Measurements from ENCODE around the gene RANBP3.

RANBP3 gene

DNA sequence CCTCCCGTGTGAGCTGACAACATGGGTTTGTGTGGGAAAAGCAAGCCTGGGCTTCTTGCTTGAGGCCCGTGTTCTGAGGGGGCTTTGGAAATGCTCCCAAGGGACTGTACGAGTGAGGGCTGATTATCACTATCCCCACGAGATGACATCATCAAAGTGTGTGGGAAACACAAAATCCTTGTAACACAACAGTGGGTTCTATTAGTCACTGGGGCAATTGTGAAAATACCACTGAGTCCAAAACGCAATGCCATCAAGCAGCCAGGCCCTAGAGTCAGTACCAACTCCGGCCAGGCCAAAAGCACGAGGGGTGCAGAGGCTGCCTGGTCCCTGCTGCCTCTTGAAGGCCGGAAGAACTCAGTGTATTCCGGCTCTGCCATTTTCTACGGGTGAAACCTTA is 34.3 kb downstream of the RANBP3 start:
- no peak for DNase-seq

DNA sequence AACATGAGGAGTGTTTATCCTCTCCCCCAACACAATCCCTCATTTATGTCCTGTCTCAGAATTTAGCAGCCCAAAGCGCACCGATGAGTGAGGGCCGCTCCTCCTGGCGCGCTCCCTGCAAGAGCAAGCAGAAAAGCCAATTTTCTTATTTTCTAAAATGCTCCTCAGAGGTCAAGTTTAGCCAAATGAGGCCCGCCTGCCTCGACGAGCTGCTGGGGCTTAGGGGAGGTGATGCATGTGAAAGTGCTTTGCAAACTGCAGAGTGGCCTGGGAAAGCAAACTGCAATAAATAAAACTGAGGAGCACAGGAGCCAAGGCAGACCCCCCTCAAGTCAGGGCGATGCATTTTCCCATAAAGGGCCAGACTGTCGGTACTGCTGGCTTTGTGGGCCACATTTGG is 34.9 kb downstream of the RANBP3 start:
- no peak for DNase-seq

DNA sequence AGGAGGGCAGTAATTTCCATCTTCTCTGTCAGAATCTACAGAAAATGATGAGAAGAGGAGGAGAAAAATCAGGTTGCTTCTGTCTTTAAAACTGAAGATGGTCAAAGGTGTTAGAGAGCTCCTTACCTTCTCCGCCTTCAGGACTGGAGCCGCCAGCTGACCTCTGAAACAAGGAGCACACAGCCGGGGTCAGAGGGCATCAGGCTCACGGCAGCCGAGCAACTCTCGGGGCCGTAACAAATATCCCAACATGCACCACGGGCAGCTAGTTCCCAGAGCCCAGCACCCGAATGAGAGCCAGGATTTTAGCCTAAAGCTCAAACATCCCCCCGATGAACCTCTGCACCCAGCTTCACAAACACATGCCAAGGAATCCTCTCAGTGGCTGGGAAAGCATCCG is 36.3 kb downstream of the RANBP3 start:
- no peak for DNase-seq

DNA sequence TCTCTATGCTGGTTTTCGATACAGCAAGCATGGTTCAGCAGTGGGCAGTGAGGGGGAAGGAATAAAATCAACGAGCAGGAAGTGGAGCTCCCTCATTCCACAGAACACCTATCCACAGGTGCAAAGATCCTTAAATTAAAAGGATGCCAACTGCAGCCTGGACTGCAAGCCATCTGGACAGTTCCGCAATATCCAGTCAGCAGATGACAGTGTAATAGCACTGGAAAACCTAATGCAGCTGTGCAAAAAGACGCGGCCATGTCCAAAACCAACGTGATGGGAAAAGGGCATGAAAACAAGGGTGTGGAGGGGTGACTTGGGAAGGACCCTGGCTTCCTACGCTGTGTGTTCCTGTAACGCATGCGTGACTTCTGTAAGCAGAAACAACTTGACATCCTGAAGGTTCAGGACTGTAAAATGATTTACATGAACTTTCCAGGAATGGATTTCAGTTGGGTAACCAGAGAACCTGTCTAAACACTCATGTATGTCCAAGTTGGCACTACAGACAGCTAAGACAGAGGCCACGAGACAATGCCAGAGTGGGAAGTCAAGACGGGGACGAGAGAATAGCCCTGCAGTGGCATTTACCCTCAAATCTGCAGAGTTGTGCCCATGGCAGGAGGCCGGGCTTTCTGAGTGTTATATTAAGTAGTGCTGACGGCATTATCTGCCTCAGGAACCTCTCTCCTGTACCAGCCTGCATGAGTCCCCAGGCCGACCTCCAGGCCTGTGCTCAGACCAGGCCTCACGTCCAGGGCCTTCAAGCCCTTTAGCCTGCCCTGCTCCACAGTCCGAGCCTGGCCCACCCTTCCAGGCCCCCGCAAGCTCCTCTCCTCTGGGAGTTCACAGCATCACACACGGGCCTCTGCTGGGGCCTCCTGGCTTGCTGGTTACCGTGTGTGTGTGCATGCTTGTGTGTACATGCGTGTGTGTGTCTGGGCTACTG is 37.4 kb downstream of the RANBP3 start:
- no peak for DNase-seq

DNA sequence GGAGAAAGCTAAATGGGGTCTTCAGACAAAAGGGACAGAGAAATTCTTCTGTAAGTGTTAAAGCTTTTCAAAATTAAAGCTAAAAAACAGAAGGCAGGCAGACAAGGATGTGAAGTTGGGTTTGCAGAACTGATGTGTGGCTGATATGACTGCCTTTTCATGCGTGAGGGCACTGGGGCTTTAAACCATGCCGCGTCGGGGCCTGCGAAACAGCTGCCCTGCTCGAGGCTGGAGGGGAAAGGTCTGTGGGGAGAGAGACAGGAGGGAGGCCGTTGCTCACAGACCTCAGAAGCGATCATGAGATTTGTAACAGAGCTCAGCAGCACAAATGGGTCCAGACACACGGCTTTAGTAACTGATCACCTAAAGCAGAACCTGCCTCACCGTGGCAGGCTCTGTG is 40.4 kb downstream of the RANBP3 start:
- DNase-seq: no peak

DNA sequence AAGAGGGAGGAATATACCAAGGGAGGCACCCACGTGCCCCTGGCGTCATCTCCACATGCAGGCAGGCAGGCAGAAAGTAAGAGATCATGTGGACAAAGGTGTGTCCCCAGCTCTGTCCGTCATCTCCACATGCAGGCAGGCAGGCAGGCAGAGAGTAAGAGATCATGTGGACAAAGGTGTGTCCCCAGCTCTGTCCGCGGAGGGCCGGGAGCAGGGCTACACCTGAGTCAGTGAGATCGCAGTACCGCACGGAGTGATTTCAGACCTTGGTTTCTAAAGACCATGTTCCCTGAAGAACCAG is 41.7 kb downstream of the RANBP3 start:
- DNase-seq: no peak

DNA sequence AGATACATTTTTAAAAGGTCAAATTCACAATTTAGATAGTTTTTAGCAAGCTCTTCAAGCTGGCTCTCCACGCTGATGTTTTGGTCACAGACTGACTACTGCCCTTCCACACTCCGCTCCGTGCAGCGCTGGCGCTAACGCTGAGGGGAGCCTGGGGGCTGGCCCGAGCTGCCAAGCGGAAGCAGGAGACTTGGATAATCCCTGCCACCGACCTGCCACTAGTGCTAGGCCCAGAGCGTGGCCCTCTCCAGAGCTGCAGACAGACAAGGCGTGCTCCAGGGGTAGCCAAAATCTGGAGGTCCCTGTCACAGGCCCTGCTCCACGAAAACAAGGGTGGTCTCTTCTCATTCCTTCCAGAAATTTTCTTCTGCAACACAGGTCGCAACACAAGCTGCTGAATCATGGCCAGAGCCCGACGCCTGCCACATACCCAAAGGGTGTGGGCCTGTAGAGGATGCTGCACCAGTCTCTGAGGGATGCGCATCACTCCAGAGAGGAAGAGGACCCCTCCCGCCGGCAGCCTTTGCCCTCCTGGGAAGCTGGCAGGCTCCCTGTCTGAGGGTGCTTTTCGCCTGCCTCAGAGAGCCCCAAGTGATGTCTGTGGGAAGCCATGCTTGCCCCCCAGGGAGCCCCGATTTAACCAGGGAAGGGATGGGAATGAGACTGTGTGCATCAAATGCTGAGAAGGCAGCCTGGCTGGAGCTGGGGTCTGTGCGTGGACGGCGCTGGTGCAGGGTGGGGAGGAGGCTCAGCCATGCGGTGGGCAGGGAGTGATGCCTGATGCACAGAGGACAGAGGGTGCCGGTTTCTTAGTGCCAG is 42.3 kb downstream of the RANBP3 start:
- DNase-seq: no peak

DNA sequence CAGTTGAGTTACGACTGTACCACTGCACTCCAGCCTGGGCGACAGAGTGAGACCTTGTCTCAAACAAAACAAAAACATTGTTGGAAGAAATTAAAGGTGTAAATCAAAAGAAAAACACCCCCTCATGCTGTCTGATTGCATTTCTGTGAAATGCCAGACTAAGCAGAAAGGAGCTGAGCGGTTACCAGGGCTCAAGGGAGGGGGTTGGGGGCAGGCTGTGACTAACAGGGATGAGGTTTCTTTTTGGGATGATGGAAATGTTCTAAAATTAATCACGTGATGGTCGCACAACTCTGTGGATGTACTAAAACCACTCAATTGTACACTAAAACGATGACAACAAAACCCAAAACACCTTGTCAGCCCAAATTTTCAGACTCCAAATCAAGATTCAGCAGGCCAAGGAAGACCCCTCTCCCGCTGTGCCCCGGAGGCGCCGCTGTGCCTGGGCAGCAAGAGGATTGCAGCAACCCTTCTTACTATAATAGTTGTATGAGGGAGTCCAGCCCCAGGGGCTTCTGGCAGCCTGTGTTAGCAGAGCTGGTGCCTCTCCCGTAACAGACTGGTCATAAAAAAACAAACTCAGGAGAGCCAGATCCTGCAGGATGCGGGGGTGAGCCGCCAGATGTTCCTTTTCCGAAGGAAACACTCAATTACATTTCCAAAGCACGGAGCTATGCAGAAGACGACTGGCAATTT is 43.0 kb downstream of the RANBP3 start:
- no peak for DNase-seq

DNA sequence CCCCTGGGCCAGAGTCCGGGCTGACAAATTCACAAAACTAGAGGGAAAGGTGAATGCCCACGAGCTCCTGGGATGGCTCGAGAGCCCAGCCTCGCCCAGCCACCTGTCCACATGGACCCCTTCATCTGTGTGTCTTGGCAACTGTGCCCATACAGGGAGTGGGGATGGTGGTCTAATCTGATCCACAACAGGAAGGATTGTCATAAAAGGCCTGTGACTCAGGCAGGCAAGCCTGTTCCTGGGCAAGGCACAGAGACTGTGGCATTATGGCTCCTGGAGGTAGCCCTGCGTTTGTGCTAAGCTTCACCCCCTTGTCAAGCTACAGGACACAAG is 43.9 kb downstream of the RANBP3 start:
- no peak for DNase-seq

DNA sequence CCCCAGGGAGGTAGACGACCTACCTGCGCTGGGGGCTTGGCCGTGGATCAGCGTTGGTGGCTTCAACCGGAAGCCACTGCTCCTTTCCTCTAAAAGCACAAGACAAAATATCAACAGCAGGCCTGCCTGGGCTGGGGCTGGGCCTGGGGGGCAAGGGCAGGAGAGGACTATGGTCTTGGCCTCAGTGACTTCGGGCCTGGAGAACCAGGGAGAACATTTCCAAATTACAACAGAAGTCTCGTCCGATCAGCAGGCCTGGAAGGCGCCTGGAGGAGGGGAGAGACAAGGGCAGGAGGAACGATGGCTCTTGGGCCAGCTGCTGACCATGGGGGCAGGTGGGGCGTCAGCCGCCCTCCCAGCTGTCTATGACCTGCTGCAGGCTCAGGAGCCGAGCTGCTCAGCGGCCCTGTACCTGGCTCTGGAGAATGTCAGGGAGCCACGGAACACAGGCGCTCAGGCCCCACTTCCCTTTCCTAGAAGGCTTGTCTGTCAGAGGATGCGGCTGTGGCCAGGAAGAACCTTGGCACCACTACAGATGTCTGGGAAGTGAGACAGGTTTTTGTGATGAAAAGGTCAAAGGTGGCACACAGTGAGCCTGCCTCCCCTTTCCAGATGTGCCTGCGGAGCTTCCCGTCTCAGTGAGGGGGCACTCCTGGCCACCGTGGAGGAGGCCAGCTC is 44.4 kb downstream of the RANBP3 start:
- no peak for DNase-seq

DNA sequence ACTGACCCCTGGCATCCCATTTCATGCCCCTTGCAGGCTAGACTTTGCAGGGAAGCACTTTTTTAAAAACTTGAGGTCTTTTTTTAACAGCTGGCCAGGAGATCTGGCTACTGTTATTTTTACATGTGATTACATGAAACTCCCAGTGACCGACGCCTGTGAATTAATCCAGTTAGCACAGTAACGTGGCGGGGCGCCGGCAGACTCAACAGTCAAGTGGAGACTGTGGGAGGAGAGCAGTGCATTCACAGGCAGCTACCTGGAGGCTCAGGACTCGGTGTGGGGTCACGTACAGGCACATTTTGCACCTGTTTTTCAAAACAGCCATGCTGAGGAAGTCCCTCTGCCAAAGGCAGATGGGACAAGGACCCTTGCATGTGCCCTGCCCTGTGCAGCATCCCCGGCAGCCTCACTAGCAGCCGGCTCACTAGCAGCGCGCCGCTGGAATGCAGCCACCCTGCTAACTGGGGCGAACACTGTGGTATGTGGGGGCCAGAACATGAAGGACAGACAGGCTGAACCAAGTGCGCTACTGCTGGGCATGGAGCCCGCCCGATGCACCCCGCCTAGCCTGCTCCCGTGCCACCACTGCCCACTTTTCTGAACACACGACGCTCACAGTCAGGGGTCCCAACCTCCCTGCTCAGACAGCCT is 45.2 kb downstream of the RANBP3 start:
- DNase-seq: no peak

DNA sequence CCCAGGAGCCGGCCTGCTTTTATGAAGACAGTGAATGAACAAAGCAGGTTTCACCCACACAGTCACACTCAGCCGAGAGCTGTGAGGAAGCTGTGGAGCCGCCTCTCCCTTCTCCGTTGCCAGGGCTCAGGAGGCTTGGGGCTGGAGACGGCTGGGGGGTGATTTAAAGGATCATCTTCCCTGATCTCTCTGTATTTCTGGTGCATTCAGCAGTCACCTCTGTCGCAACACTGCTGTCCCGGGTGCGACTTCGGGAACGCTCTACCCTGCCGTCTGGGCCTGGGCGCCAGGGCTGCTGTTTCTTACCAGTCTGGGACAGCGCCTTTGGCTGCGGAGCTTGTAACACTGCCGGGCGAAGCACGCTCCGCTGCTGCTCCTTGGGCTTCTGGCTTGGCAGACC is 45.8 kb downstream of the RANBP3 start:
- no peak for DNase-seq

DNA sequence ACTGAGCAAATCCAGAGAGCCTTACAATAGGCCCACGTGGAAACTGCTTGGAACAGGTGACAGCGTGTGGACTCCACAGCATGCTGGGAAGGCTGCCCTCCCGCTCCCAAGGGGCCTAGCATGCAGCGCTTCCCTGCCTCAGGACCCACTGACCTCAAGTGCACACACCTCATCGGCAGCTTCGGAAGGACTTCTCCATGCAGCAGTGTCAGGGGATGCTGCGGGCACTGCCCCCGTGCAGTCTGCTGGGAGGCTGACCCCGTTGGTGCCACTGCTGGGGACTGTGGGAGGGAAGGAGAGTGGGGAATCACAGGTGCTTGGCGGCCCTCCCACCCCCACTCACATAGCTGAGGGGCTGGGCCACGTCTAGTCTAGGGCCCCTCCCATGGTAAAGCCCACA is 46.7 kb downstream of the RANBP3 start:
- no peak for DNase-seq

DNA sequence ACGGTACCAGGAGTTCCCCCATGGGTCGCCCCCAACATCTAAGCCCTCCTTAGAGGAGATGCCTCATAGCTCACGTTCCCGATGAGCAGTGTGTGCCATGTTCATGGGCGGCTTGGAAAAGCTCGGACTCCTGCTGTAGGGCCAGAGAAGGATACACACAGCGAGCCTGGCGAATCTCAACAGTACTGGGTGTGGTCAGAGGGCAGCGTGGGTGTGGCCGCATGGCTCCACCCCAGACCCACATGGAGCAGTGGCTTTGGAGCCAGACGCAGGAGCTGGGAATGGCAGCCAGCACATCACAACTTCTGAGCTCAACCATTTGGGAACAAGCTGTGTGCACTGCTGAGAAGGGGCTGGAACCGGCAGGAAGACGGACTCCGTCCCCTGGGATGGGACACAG is 48.3 kb downstream of the RANBP3 start:
- no peak for DNase-seq

DNA sequence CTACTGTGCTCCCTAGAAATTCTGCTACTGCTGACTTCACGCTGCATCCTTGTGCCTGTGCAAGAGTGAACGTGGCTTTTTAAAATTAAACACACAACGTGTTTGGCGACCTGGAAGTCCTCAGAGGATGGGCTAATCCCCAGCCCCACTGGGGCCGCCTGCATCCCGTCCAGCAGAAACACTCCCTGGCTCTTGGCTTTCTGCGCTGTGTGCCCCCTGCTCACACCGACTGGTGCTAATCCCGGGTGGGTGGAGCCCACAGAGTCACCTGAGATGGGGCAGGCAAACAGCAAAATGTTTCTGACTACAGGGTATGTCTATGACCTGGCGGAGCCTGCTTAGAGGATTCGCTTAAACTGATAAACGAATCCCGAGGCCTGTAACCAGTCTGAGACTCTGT is 48.8 kb downstream of the RANBP3 start:
- no peak for DNase-seq

DNA sequence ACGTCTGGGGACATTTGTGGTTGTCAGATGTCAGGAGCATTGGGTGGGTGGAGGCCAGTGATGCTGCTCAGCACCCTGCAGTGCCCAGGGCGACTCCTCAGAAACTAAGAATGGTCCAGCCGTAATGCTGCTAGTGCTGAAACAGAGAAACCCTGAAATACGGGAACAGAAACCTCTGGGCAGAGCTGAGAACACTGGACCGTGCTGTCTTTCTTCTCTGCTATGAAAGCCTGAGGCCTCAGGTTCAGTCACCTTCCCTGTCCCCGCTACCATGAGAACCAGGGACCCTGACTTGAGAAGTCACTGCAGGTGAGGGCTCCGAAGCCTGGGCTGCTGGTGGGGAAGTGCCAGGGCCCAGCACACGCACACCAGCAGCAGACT is 50.5 kb downstream of the RANBP3 start:
- DNase-seq: no peak

DNA sequence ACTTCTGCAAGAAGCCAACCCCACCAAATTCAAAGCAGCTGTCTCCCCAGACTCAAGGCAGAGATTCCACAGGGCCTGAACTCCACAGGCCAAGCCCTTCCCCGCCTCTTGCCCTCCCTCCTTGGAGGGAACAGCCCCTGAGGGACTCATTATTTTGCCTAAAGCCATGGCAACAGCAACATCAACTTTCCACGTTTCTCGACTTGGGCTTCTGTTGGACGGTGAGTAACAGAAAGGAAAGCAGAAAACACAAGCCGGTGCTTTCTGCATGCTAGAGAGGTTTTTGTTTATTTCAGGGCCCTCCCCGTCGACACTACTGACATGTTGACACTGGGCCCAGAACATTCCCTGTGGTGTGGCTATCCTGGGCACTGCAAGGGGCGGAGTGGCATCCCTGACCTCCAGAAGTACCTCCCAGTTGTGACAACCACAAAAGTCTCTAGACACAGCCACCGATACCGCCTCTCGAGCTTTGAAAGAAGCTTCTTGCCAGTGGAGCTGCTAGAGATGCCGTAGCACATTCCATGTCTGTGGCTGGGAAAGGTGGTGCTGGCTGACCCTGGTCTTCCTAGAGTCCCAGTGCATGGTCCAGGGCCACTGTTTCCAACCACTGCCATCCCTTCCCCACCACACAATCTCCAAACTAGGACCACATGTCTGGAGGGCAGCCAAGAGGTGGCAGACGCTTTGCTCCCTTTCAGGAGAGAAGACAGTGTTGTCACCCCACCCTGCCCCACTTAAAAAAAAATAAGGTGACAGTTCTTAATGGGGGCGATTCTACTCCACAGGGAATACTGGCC is 51.1 kb downstream of the RANBP3 start:
- DNase-seq: no peak

DNA sequence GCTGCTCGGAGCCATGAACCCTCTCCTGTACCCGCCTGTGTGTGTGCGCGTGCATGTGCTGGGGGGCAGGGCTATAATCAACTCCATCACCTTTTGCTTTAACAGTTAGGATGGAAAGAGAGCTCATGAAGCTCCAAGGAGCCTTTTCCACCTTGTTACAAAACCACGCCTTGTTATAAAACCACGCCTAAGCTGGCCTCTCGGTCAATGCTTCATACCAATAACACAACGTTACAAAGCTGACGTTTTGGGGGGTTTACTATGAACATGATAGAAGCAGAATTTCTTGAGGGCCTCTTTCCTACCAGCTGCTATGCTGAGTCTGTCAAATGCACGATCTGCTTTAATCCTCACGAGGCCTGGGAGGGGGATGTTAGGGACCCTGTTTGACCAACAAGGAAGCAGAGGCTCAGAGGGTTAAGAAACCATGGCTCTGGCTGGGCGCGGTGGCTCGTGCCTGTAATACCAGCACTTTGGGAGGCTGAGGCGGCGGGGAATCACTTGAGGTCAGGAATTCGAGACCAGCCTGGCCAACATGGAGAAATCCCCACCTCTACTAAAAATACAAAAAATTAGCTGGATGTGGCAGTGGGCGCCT is 52.0 kb downstream of the RANBP3 start:
- no peak for DNase-seq

DNA sequence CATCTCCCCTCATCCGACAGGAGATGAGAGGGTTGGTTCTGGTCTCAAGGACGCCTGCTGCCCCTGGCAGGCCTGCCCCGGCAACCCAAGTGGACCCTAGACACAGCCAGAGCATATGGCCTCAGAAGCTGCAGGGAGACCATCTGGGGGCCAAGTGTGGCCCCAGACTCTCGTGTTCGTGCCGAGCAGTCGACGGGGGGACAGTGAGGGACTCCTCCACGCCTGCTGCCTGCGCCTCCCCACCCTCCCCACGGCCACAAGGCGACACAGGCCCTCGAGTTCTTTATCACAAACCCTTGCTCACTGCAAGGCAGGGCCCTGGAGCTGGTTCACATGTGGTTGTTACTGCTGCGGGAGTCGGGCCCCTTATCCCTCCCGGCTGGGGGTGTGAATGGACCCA is 54.6 kb downstream of the RANBP3 start:
- DNase-seq: no peak

DNA sequence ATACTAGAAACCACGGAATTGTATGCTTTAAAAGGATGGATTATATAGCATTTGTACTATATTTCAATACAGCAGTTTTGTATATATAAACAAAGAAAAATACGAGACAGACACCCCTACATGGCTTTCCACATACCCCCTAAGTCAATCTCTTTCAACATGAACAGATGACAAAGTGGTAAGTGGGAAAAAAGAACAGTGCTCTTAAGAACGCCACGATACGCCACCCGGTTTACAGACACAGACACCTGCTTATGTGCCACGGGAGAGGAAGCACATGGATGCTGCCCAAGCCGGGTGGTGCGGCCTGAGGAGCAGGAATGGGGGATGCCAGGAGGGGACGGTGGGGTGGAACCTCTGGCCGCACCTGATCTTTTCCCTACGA is 55.8 kb downstream of the RANBP3 start:
- DNase-seq: no peak

DNA sequence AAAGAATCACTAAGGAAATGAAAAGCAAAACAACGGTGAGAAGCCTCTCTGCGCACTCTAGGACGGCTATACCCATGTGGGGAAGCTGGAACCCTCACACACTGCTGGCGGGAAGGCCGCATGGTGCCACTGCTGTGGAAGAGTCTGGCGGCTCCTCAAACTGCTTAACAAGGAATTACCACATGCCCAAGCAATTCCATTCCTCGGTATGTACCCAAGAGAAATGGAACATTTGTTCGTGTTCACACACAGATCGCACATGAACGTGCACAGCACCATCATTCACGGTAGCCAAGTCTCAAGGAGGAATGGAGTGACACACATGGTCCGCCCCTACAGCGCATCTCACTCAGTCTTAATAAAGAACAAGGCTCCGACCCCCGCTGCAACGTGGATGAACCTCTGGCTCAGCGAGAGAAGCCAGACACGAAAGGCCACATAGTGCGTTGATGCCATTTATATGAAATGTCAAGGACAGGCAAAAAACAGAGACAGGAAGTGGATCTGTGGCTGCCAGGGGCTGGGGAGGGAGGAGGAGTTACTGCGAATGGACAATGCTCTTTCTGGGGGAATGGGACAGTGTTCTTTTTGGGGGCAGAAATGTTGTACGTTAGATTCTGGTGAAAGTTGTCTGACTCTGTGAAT is 56.3 kb downstream of the RANBP3 start:
- no peak for DNase-seq

Data from NCI-H510A treated with DMSO at 0.1 percent for 48 hours (cell line).